22Rv1 (cell line): Measurements from ENCODE around the gene CTRL.

Experiments
- CTCF ChIP-seq: fragments of 450-650 bp; IDR thresholded peaks from 2 replicates; pipeline ENCODE4 v1.5.1; 2017; ENCODE audit warnings: mild to moderate bottlenecking
- ZFX ChIP-seq: fragments of 450-650 bp; IDR thresholded peaks from 2 replicates; pipeline ENCODE4 v1.6.1; 2017; ENCODE audit warnings: antibody characterized with exemption, borderline replicate concordance

GRCh38 chr16:67936124-67936879 lies 4.6 kb upstream of the CTRL start, which contains the start of gene PSMB10:
- TF ChIP-seq CTCF (no peak), ZFX (no peak)
